Lower leg skin (tissue), 4 donors: ENCODE measurements around the gene FAM228A. TPM values are rescaled to one million over a fixed set of nuclear protein-coding genes. Genes with fewer than 3 reads are reported as not detected.

Experiments used
- DNase-seq, 2 donors: peaks; one replicate each; pipeline ENCODE4 v3.0.0-alpha.2; 2019; ENCODE audit warnings: low spot score in 2 of 2
- H3K4me3 ChIP-seq: fragments of 200-600 bp; sonication (generic); 2 replicates; pipeline ENCODE4 v1.5.1; 2017; ENCODE audit warnings: mild to moderate bottlenecking, low read depth; ENCODE audit not compliant: poor library complexity, severe bottlenecking
- CTCF ChIP-seq, 3 donors: fragments of 450-650 bp; IDR thresholded peaks; one replicate each; pipeline ENCODE4 v1.5.1; 2016; ENCODE audit warnings: antibody characterized with exemption in 3 of 3, mild to moderate bottlenecking in 3 of 3, moderate library complexity in 2 of 3
- POLR2A ChIP-seq, 2 donors: fragments of 450-650 bp; IDR thresholded peaks; one replicate each; pipeline ENCODE4 v1.6.1; 2016 to 2017; ENCODE audit warnings: antibody characterized with exemption in 2 of 2, mild to moderate bottlenecking in 1 of 2, moderate library complexity in 1 of 2
- WGBS, 2 donors: methylation state at CpG; one replicate each; pipeline ENCODE4 v1.1.5; 2018; 5-methylcytosine and 5-hydroxymethylcytosine counted together
- intact Hi-C: fragments of 100-400 bp; cut with DNase I; formaldehyde crosslinking; loops from one replicate; pipeline ENCODE4 v1.15.0; 2023; ENCODE audit warnings: low total_unique reads
- total RNA-seq, 4 donors: library from RNA; depleted of rRNA; stranded (reverse); fragments of >200 nt; gene quantifications; one replicate each; pipeline ENCODE4 v1.1.0, GENCODE V29; 2016

FAM228A gene
- total RNA-seq, 4 donors from 2014 or later, result 0.25 to 0.26 TPM; not detected in 2

GRCh38 chr2:24203029-24203786, 28.4 kb downstream of the FAM228A start:
- peak in 1 of 2 donors; percentile 59 for DNase-seq
- intact Hi-C loops, result no loop called here
- no peak overlapping the region for H3K4me3 ChIP-seq
- no peak for TF ChIP-seq CTCF (IDR thresholded peaks at IDR 0.05)
- TF ChIP-seq POLR2A (IDR thresholded peaks at IDR 0.05), result no peak
- 82 to 86% methylated on average over 19 of the region's 19 CpGs for WGBS, 2 donors

- TF ChIP-seq POLR2A (IDR thresholded peaks at IDR 0.05), result no peak
- no peak for TF ChIP-seq CTCF (IDR thresholded peaks at IDR 0.05)
- 82 to 90% methylated on average over 5 of the region's 5 CpGs for WGBS, 2 donors
- DNase-seq, result no peak
- no peak overlapping the region for H3K4me3 ChIP-seq
- intact Hi-C loops, result no loop called here
Observed at GRCh38 chr2:24203787-24204150, 28.9 kb downstream of the FAM228A start.

- intact Hi-C loops, result no loop called here
- H3K4me3 ChIP-seq, result no peak overlapping the region
- WGBS, 2 donors, result 94 to 95% methylated on average over 12 of the region's 12 CpGs
- DNase-seq, result no peak
- TF ChIP-seq CTCF (IDR thresholded peaks at IDR 0.05), result no peak
- TF ChIP-seq POLR2A (IDR thresholded peaks at IDR 0.05), result no peak
Observed at GRCh38 chr2:24204505-24204904, 29.7 kb downstream of the FAM228A start.

- TF ChIP-seq CTCF (IDR thresholded peaks at IDR 0.05) (no peak), POLR2A (IDR thresholded peaks at IDR 0.05) (no peak)
- intact Hi-C loops, result no loop called here
- 81 to 95% methylated on average over 4 of the region's 4 CpGs for WGBS, 2 donors
- H3K4me3 ChIP-seq, result no peak overlapping the region
- DNase-seq, result no peak
Observed at GRCh38 chr2:24205131-24205530, 30.3 kb downstream of the FAM228A start.

GRCh38 chr2:24206242-24206641, 31.4 kb downstream of the FAM228A start:
- no peak overlapping the region for H3K4me3 ChIP-seq
- WGBS, 2 donors, result 91 to 97% methylated on average over 6 of the region's 6 CpGs
- intact Hi-C loops, result no loop called here
- peak in 1 of 2 donors; percentile 65 for DNase-seq
- no peak for TF ChIP-seq POLR2A (IDR thresholded peaks at IDR 0.05)
- no peak for TF ChIP-seq CTCF (IDR thresholded peaks at IDR 0.05)

GRCh38 chr2:24206714-24207113, 31.9 kb downstream of the FAM228A start:
- intact Hi-C loops, result no loop called here
- no peak overlapping the region for H3K4me3 ChIP-seq
- 85 to 98% methylated on average over 8 of the region's 8 CpGs for whole genome bisulfite sequencing, 2 donors
- DNase-seq, result peak in 1 of 2 donors; percentile 75
- TF ChIP-seq CTCF (IDR thresholded peaks at IDR 0.05) (no peak), POLR2A (IDR thresholded peaks at IDR 0.05) (no peak)
